ENCODE data around the gene MYADML2.
"Not testable (repeated sequence)": the region's sequence is repeated elsewhere in the genome, so short reads cannot be mapped to it uniquely, and the experiment has no call there.

The MYADML2 gene

DNA sequence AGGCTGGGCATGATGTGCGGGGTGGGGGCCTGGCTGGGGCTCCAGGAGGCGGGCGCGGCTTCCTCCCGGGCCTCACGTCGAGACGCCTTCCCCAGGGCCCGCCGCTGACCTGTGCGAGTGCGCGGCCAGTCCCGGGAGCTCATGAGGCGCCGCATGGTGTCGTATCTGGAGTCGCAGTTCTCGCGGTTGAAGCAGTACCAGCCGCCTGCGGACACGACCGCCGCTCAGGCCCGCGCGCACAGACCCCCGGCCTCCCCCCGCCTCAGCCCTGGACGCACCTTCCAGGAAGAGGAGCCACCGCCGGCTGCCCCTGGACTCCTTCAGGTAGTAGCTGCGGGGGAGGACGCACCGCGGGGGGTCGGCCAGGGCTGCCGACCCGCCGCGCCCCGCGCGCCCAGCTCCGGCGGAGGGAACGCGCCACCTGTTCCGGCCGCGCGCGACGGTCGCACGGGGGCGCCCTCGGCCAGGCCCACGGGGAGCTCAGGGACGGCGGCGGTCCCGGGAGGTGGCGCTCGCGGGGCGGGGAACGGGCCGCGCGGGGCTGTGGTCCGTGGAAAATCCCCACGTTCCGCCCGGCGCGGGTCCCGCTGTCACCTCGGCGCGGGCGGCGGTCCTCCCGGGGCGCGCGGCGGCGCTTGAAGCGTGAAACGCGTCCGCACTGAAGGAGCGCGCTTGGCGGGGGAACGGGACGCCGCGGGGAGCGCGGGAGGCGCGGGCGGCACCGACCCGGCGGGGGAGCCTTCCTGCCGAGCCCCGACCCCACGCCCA is 12.5 kb upstream of the MYADML2 start:
- DNase-seq (ENCODE audit: low read depth in 2 of 2) = no peak

DNA sequence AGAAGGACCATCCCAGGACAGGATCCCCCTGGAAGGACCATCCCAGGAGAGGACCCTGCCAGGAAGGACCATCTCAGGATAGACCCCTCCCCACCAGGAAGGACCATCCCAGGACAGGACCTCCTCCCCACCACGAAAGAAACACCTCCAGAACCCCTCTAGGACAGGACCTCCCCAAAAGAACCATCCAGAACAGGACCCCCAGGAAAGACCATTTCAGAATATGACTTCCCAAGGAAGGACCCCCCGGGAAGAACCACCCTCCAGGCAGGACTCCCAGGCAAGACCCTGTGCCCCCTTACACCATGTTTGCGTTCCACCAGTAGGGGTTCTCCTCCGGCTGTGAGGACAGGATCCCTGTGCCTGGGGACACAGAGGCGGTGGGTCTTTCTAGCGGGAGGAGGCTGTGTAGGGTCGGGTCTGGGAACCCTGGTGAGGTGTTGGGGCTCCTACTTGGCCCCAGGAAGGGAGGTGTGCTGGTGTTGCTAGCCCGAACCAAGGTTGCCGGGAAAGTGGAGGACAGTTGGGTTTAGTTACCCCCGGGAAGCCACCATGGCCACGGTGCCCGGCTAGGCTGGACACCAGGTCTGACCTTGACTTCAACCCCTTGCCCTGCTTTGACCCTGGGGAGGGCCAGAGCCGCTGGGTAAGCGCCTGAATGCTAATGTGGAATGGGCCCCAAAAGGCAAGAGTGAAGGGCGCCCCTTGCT is 11.8 kb upstream of the MYADML2 start:
- no peak for DNase-seq (ENCODE audit: low read depth in 2 of 2)

DNA sequence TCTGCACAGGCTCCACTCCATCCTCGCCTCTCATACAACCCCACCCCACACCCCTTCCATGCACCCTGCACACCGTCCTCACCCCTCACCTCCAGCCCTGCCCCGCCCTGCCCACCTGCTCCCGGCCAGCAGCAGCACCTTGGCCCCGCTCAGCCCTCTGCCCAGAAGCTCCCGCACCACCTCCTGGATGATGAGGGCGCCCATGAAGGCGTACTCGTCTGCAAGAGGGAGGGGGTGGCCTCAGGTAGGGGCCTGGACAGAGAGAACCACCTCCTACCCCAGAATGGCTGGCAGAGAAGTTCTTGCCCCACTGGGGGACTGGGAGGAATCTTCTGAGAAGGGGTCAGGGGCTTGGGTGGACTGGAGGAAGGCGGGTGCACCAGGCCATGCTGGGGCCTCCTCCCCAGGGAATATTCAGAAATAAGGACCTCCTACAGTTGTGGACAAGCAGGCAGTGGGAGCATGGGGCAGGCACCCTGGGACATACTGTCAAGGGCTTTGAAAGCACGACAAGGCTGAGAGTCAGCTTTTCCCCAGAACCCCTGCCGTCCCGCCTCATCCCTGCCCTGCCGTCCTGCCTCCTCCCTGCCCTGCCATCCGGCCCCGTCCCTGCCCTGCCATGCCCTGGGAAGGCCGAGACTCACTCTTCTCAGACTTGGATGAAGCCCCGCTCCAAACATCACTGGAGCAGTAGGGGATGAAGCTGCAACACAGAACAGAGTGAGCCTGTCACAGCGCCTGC is 10.8 kb upstream of the MYADML2 start:
- DNase-seq (ENCODE audit: low read depth in 2 of 2) = no peak

DNA sequence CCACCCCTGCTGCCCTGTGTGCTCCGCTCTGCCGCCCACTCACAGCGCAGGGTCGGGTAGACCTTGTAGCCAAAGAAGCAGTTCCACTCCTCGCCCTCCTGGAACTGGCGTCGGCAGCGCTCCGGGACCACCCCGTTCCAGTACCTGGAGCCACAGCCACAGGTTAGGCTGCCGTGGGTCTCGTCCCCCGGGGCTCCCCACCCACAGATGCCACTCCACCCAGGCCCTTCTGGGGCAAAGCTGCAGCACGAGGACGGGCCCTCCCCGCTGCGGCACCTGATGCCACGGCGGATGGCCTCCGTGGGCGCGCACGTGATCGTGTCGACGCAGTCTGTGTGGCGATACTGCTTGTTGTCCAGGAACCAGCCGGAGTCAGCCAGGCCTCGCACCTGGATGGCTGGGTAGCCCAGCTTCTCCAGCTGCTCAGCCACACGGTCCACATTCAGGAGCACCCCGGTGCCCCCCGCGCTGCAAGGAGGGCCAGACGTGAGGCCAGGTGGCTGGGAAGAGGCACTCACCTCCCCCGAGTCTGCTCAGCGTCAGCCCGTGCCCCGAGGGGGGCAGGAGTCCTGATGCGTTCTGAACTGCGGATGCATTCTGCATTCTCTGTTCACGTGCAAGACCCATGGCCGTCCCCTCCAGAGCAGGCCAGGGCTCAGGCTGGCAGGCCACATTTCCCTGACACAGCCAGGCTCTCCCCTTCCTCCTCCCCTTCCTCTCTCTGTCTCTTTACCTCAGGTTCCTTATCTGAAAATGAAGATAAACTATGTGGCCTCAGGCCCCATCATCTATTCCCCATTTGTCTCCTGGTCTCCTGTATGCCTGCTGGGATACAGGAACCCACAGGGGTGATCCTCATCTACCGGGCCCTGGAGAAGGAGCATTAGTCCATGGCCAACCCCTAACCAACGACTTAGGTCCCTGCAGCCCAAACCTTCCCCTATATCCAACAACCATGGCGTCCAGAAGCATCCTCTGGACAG is 9.9 kb upstream of the MYADML2 start:
- DNase-seq (ENCODE audit: low read depth in 2 of 2) = no peak

DNA sequence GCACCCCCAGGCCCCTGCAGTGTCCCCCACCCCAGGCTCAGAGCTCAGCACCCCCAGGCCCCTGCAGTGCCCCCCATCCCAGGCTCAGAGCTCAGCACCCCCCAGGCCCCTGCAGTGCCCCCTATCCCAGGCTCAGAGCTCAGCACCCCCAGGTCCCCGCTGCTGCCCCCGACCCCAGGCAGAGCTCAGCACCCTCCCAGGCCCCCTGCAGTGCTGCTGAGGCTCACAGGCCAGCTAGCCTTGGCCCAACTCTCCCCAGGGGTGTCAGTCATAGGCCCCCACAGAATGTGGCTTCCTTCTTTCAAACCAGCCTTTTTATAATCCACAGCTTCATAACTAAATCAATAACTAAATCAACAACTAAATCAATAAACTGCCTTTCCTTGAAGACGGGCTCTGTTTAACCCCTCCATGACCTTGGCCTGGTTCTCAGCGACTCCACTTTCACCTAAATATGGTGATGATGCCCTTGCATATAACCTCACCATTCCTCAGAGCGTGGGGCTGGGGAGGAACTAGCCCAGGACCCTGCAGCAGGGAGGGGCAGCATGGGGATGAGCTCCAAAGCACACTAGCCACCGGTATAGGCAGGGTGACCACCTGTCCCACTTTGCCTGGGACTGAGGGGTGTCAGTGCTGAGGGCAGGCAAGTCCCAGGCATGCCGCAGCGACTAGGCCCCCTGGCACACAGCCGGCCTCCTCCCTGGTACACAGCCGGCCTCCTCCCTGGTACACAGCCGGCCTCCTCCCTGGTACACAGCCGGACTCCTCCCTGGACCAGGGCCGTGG is 8.9 kb upstream of the MYADML2 start:
- DNase-seq (ENCODE audit: low read depth in 2 of 2) = no peak

DNA sequence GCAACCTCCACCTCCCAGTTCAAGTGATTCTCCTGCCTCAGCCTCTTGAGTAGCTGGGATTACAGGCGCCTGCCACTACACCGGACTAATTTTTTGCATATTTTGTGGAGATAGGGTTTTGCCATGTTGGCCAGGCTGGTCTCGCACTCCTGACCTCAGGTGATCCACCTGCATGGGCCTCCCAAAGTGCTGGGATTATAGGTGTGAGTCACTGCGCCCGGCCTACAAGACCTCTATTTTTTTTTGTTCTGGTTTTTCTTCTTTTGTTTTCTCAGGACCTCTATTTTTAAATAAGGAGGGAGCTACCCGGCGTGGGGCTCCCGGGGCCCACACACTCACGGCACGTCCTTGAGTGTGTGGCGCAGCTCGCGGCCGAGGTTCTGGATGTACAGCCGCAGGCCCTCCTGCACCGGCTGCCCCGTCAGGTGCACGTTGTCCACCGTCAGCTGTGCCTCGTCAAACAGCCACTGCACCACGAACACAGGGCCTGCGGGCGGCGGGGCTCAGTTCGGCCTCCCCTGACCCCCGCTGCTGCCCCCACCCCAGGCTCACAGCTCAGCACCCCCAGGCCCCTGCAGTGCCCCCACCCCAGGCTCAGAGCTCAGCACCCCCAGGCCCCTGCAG is 8.1 kb upstream of the MYADML2 start:
- DNase-seq (ENCODE audit: low read depth in 2 of 2) = no peak

DNA sequence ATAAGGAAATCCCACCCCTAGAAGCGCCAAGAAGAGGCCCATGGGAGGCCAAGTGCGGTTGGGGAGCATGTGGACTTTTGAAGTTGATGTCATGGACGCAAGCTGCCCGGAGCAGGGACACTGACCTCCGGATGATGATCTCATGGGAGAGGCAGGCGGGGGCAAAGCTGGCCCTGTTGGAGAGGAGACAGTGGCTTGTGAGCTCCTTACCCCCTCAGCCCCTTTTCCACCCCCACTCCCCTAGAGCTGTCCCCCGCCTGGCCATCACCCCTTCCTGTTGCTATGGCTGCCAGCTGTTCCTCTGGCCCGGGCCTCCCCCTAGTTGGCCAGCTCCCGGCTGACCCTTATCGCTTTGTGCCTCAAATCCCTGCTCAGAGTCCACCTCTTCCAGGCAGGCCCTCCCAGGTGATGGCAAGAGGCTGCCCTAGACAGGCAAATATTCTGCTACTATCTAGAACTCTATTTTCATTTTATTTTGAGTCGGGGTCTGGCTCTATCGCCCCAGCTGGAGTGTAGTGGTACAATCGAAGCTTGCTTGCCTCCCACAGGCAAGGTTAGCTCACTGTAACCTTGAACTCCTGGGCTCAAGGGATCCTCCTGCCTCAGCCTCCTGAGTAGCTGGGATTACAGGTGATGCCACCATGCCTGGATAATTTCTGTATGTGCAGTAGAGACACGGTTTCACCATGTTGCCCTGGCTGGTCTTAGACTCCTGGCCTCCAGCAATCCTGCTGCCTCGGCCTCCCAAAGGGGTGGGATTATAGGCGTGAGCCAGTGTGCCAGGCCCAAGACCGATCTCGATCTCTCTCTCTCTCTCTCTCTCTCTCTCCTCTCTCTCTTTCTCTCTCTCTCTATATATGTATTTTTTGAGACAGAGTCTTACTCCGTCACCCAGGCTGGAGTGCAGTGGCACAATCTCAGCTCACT is 7.4 kb upstream of the MYADML2 start:
- no peak for DNase-seq (ENCODE audit: low read depth in 2 of 2)

DNA sequence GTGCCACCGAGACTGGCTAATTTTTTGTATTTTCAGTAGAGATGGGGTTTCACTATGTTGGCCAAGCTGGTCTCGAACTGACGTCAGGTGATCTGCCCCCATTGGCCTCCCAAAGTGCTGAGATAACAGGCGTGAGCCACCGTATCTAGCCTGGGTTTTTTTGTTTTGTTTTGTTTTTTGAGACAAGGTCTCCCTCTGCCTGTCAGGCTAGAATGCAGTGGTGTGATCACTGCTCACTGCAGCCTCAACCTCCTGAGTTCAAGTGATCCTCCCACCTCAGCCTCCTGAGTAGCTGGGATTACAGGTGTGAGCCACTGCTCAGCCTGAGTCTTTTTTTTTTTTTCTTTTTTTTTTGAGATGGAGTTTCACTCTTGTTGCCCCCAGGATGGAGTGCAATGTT is 6.4 kb upstream of the MYADML2 start:
- DNase-seq (ENCODE audit: low read depth in 2 of 2) = not testable (repeated sequence)

DNA sequence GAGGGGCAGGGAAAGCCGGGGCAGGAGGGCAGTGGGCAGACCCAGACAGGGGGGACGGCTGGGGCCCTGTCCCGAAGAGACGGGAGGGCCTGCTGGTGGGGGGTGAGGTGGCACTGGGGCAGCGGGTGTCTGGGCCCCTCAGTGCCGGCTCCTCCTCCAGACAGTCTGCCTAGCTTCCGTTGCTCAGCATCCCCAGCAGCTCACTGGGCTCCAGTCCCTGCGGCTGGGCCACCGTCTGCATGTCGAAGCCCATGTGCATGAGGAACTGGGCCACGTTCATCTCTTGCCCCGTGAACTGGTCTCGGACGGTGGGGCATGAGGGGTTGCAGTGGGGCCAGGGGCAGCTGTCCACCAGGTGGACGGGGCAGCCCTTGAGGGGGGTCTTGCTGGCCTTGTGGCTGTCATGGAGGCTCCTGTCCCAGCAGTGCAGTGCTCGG is 5.8 kb upstream of the MYADML2 start:
- no peak for DNase-seq (ENCODE audit: low read depth in 2 of 2)

DNA sequence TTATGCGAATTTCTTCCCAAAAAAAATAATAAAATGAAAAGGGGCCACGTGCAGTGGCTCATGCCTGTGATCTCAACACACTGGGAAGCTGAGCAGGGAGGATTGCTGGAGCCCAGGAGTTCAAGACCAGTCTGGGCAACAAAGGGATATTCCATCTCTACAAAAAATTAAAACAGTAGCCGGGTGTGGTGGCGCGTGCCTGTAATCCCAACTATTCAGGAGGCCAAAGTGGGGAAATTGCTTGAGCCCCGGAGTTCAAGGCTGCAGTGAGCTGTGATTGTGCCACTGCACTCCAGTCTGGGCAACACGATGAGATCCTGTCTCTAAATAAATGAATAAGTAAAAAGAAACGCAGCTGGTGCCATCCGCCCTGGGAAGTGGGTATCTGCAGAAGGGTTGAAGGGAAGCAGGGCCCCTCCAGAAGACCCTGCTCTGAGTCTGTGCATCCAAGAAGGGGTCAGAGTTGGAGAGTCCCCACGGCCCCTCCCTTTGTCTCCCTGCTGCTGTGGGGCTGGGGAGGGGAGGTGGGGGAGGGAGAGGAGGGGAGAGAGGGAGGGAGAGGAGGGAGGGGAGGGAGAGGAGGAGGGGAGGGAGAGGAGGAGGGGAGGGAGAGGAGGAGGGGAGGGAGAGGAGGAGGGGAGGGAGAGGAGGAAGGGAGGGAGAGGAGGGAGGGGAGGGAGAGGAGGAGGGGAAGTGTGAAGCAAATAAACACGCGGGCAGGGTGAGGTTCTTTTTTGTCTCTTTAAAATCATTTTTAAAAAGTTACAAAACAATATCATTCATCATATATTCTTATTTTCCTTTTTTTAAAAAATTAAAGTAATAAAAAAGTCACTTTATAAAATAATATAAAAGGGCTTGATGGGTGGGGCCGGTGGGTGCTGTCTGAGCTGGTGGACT is 5.0 kb upstream of the MYADML2 start:
- DNase-seq (ENCODE audit: low read depth in 2 of 2) = no peak

DNA sequence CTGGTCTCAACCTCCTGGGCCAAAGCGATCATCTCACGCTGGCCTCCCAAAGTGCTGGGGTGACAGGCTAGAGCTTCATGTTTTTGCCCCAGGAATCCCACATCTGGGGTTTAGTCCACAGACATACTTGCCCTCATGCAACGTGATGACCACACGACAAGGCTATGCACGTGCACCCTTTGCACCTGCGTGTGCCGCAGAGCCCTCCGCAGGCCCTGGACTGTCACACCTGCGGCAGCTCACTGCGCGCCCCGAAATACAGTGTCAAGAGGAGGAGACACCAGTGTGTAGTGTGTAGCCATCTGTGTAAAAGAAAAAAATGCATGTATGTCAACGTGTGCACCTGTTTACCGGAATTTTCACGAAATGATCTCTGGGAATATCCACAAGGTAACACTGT is 3.5 kb upstream of the MYADML2 start:
- no peak for DNase-seq (ENCODE audit: low read depth in 2 of 2)

DNA sequence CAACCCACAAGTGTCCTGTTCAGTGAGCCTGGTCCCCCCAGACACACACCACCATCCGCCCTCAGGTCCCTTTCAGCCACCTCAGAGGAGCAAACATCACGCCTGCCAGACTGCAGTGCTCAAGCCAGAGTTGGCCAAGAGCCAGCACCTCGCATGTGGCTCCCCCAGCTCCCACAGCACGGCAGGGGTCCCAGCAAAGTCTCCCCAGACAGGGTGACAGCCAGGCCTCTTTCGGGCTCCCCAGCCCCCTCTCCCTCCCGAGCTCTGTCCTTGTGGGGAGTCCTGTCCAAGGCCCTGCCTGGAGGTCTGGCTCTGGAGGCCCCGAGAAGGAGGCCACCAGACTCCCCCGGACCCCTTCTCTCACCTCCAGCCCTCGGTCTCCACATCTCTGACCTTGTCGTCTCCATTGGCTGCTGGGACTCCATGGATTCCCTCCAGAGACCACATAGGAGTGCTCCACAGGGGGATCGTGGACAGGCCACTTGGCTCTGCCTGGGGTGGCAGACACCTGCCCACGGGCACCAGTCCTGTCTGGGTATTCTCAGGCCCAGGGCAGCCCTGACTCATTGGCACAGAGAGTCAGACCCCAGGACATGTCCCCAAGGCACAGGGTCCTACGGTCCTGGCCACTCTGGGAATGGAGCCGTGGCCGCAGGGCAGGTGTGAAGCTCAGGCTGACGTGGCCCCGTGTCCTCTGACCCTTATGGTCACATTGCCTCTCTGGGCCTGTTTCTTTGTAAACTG is 1.8 kb upstream of the MYADML2 start:
- DNase-seq (ENCODE audit: low read depth in 2 of 2) = no peak

DNA sequence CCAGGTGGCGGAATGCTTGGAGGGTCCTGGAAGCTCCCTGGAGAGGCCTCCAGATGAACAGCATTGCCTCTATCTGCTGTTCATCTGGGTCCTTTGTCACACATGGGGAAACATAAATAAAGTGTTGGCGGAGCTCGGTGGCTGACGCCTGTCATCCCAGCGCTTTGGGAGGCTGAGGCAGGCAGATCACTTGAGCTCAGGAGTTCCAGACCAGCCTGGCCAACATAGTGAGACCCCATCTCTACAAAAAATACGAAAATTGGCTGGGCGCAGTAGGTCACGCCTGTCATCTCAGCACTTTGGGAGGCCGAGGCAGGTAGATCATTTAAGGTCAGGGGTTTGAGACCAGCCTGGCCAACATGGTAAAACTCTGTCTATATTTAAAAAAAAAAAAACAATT is 2.2 kb downstream of the MYADML2 start:
- DNase-seq (ENCODE audit: low read depth in 2 of 2) = no peak

DNA sequence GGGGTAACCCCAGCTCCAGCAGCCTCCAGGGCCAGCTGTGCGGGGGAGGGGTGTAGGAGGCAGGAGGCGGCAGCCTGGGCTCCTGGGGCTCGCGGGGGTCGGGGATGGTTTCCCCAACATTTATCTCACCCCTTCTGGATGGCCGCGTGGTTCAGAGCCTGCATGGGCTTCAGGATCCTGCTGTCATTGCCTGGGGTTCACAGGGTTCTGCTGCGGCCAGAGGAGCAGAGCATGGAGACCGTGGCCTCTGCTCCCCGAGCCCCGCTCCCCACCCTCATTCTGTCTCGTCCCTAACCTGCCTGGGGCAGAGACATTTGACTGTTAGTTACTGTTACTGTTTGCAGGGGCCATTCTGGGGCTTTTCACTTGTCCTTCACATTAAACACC is 4.9 kb downstream of the MYADML2 start:
- DNase-seq (ENCODE audit: low read depth in 2 of 2) = no peak

DNA sequence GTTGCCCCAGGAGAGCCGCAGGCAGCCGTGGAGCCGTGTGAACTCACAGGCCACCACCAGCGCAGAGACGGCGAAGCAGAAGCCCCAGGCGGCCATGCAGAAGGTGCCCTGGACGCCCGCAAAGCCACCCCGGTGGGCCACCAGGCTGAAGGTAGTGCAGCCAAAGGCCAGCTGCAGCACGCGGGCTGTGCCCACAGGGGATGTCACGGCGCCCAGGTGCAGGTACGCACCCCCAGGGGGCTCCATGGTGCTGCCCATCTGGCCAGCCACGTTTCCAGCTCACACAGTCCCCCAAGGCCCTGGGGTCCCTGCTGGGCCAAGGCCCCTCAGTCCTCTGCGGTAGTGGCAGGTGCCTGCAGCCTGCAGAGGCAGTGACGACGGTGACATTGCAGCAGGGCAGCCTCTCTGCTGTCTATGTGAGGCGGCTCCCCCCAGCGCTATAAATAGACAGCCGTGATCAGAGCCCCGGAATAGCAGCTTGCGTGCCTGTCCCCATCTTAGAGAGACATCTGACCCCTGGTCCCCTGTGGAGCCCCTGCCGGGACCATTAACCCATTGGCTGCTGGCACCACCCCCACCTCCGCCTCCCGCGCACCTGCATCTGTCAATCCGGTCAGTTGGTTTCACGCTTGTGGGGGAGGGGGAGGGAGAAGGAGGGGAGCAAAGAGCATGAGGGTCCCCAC is 5.4 kb downstream of the MYADML2 start:
- DNase-seq (ENCODE audit: low read depth in 2 of 2) = no peak

DNA sequence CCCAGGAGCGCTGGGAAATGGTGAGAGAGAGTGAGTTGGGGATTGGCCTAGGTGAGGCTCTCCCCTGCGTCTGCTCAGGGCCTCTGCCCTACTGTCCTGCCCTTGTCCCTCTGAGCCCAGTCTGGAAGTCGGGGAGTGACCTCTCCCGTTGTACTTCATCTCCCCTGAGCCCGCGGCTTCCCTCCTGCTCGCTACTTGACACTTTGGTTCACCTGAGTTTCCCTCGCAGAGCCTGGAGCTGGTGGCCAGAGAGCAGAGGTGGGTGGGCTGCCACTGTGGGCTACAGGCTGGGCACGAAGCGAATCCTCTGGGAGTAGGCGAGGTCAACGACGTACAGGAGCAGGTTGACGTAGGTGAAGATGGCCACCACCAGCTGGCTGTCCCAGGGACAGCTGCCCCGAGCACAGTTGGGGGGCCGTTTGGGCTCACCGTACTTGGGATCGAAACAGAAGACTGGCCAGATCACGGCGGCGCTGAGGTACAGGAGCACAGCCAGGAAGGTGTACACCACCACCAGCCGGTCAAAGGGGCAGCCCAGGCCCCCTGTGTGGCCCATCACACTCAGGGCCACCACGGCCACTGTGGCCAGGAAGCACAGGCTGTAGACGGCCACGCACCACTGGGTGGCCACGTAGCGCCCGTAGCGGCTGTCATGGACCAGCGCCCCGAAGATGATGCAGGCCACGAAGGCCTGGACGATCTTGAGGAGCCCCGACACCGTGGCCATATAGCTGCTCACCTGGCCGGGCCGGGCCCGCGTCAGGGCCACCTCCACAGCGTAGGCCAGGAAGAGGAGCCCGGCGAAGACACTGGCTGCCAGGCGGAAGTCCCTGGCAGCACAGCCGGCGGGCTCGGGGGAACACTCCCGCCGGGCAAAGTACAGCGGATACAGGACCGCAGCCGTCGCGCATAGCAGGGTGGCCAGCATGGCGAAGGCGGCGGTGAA is 6.2 kb downstream of the MYADML2 start:
- DNase-seq (ENCODE audit: low read depth in 2 of 2) = no peak
